ENCODE data around the gene RYR2. TPM values are rescaled to one million over a fixed set of nuclear protein-coding genes. Genes with fewer than 3 reads are reported as not detected.

The RYR2 gene
- total RNA-seq, 1 experiment from 2014 or later, result 3.4 TPM

DNA sequence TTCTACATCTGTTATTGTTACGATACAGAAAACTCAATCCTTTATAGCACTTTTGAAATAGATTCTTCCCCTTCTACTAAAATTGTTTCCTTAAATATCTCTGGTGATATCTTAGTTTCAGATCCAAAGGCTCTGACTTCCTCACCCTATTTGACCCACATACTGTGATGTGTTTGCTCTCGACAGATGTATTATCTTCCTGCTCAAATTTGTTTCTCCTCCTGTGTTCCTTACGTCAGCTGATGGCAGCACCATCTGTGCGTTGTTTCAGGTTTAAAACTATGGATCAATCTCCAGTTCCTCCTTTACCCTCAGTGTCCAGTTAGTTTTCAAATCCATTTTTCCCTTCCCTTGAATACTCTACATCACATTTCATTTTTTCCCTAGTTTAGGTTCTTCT is 274.4 kb downstream of the RYR2 start:
- peaks cover 4 to 9% (median 6%) of the 10 kb centered on the region in 3 experiments for H3K36me3 Mint-ChIP-seq (ENCODE audit: insufficient read depth in 1 of 3, low read depth in 3 of 3)
- H3K4me1 ChIP-seq (ENCODE audit: insufficient read depth, low read length), result no peaks in the 10 kb centered on the region
- no peak overlapping the region for H3K4me2 ChIP-seq (ENCODE audit: insufficient read depth, insufficient read length, low read length)
- H2BK120ac ChIP-seq (ENCODE audit: low read depth, low read length, poor library complexity, severe bottlenecking), result no peak overlapping the region
- no peak overlapping the region for H3K9ac ChIP-seq (ENCODE audit: extremely low read depth, insufficient read length, low read length)
- DNase-seq, result no peak
- no peak overlapping the region for H3K18ac ChIP-seq (ENCODE audit: insufficient read length, low read depth, low read length)
- no peak overlapping the region for H2BK5ac ChIP-seq (ENCODE audit: insufficient read length, low read length)
- peaks cover under 1 to 1% of the 10 kb centered on the region in 2 experiments; a peak in 3 of 4 replicates for H3K4me1 Mint-ChIP-seq
- no peak overlapping the region for H3K27ac ChIP-seq (ENCODE audit: insufficient read length, low read depth, low read length)
- no peak overlapping the region for H2AK5ac ChIP-seq (ENCODE audit: insufficient read length, low read length)
- H3K23ac ChIP-seq (ENCODE audit: insufficient read length, low read depth, low read length), result no peak overlapping the region
- no peak overlapping the region for H4K5ac ChIP-seq (ENCODE audit: insufficient read length, low read depth, low read length)
- no peaks in the 10 kb centered on the region for H4K20me1 ChIP-seq (ENCODE audit: control insufficient read depth, insufficient read depth, insufficient read length)
- H4K91ac ChIP-seq (ENCODE audit: insufficient read length, low read depth, low read length), result no peak overlapping the region
- no peak overlapping the region for H2BK15ac ChIP-seq (ENCODE audit: low read depth, low read length)
- H3K4ac ChIP-seq (ENCODE audit: low read depth, low read length), result no peak overlapping the region
- no peak overlapping the region for H3K14ac ChIP-seq (ENCODE audit: insufficient read depth, low read length)
- no peak overlapping the region for H2BK12ac ChIP-seq (ENCODE audit: insufficient read length, low read depth, low read length)
- H3K56ac ChIP-seq (ENCODE audit: insufficient read length, low read depth, low read length), result no peak overlapping the region
- H2BK20ac ChIP-seq (ENCODE audit: low read depth, low read length, poor library complexity, severe bottlenecking), result no peak overlapping the region
- TF ChIP-seq CTCF (conservative IDR thresholded peaks at IDR 0.05), result no peak
- no peaks in the 10 kb centered on the region for H3K79me1 ChIP-seq (ENCODE audit: insufficient read depth, low read depth, low read length, poor library complexity, severe bottlenecking)
- H3K4me3 Mint-ChIP-seq, result no peak overlapping the region
- H4K8ac ChIP-seq (replicated peaks; ENCODE audit: insufficient read length, low read depth, low read length), result no peak overlapping the region
- no peaks in the 10 kb centered on the region for H3K27me3 ChIP-seq (ENCODE audit: insufficient read depth, low read length)
- H3K27me3 Mint-ChIP-seq (ENCODE audit: low read depth), result no peaks in the 10 kb centered on the region
- H3K27ac Mint-ChIP-seq, result no peak overlapping the region
- H3K79me2 ChIP-seq (ENCODE audit: insufficient read depth, low read length), result no peaks in the 10 kb centered on the region
- no CpG with 5 or more reads among the region's 4 CpGs for whole genome bisulfite sequencing (ENCODE audit: extremely low coverage, insufficient read length, low lambda C conversion rate)
- H3T11ph ChIP-seq (ENCODE audit: low read length), result no peak overlapping the region
- no peaks in the 10 kb centered on the region for H3K9me3 ChIP-seq (ENCODE audit: control insufficient read depth, low read depth, low read length)
- H3K9me3 Mint-ChIP-seq, result peaks cover 5 to 6% of the 10 kb centered on the region in 2 experiments
- H2AFZ ChIP-seq (ENCODE audit: low read length), result no peak overlapping the region
- H3K23me2 ChIP-seq (ENCODE audit: insufficient read length, low read depth, low read length, poor library complexity, severe bottlenecking), result no peaks in the 10 kb centered on the region
